Spinal cord (tissue), 10 donors: Measurements from ENCODE around the gene CA12. TPM values are rescaled to one million over a fixed set of nuclear protein-coding genes. Genes with fewer than 3 reads are reported as not detected.

ENCODE experiments used
- DNase-seq, 6 donors: peaks; one replicate each; pipeline versions ENCODE4 v3.0.0 to v3.0.0-alpha.2; 2013 to 2015; ENCODE audit warnings: low spot score in 6 of 6, low read depth in 4 of 6
- H3K27ac ChIP-seq: one replicate; pipeline ENCODE4 v1.5.1; 2013; ENCODE audit warnings: low read depth, low read length, control low read depth
- H3K27me3 ChIP-seq: one replicate; pipeline ENCODE4 v1.6.1; 2013; ENCODE audit warnings: low read length; ENCODE audit not compliant: control insufficient read depth, insufficient read depth
- H3K36me3 ChIP-seq: one replicate; pipeline ENCODE4 v1.6.1; 2013; ENCODE audit warnings: low read length; ENCODE audit not compliant: control insufficient read depth, insufficient read depth
- H3K4me1 ChIP-seq: one replicate; pipeline ENCODE4 v1.6.1; 2013; ENCODE audit warnings: low read length; ENCODE audit not compliant: control insufficient read depth, insufficient read depth
- H3K4me3 ChIP-seq: one replicate; pipeline ENCODE4 v1.5.1; 2013; ENCODE audit warnings: low read depth, low read length, control low read depth
- H3K9me3 ChIP-seq: one replicate; pipeline ENCODE4 v1.6.1; 2013; ENCODE audit warnings: low read length; ENCODE audit not compliant: control insufficient read depth, insufficient read depth
- WGBS: methylation state at CpG from one replicate; pipeline ENCODE4 v1.1.5; 2013; ENCODE audit warnings: missing lambda C conversion rate; ENCODE audit not compliant: insufficient coverage; 5-methylcytosine and 5-hydroxymethylcytosine counted together
- polyA plus RNA-seq, 2 donors: library from polyadenylated mRNA; unstranded; fragments of 120-200 nt; gene quantifications; one replicate each; pipeline ENCODE4 v1.2.1, GENCODE V29; 2013; ENCODE audit not compliant: insufficient read length in 2 of 2
- total RNA-seq, 2 donors: library from RNA; depleted of rRNA in 1 of 2; stranded (reverse); fragments of 120-200 nt in 1 of 2; fragments of >200 nt in 1 of 2; gene quantifications; one replicate each; pipeline versions ENCODE4 v1.2.3 to v1.2.4, GENCODE V29; 2013 to 2014
- donor health status: healthy.

Gene CA12
- total and polyA plus RNA-seq, 4 donors: 7.5 to 25.1 (median 10.1) TPM

- Histone ChIP-seq H3K4me1 (peaks cover 9% of the 10 kb centered on the region), H3K27me3 (no peaks in the 10 kb centered on the region), H3K9me3 (no peaks in the 10 kb centered on the region), H3K36me3 (no peaks in the 10 kb centered on the region), H3K27ac (no peak overlapping the region), H3K4me3 (no peak overlapping the region)
- 96% methylated on average over 5 of the region's 11 CpGs for WGBS
- DNase-seq: no peak
Measured at GRCh38 chr15:63403254-63403945, 21.8 kb upstream of the CA12 start.

DNA sequence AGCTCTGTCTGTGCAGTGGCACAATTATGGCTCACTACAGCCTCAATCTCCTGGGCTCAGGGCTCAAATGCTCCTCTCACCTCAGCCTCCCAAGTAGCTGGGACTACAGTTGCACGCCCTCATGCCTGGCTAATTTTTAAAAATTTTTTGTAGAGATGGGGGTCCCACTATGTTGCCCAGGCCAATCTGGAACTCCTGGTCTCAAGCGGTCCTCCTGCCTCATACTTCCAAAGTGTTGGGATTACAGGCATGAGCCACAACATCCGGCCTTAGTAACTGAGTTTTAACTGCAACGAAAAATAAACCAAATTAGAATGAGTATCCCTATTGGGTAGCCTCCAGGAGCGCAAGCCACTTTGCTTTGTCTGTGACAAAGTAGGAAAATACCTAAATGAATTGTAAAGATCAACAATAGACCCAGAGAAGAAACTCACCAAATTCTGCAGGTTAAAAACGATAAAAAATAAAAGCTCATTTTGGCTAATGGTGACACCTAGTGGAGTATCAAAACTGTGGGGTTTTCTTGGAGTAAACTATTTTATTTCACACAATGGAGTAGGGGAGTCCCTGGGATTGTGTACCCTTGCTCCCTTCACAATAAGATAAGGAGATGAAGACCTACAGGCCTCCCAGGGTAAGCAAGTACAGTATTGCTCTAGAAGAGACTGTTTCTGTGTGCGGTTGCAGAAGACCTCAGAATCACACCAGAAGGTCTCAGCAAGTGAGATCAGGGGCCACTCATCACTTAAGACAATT lies 21.0 kb upstream of the CA12 start:
- Histone ChIP-seq H3K9me3 (no peaks in the 10 kb centered on the region), H3K4me1 (peaks cover 9% of the 10 kb centered on the region), H3K27ac (no peak overlapping the region), H3K36me3 (no peaks in the 10 kb centered on the region), H3K4me3 (no peak overlapping the region), H3K27me3 (no peaks in the 10 kb centered on the region)
- DNase-seq: peak in 2 of 6 donors; percentile 77 to 82
- WGBS: 83% methylated on average over 4 of the region's 7 CpGs

DNA sequence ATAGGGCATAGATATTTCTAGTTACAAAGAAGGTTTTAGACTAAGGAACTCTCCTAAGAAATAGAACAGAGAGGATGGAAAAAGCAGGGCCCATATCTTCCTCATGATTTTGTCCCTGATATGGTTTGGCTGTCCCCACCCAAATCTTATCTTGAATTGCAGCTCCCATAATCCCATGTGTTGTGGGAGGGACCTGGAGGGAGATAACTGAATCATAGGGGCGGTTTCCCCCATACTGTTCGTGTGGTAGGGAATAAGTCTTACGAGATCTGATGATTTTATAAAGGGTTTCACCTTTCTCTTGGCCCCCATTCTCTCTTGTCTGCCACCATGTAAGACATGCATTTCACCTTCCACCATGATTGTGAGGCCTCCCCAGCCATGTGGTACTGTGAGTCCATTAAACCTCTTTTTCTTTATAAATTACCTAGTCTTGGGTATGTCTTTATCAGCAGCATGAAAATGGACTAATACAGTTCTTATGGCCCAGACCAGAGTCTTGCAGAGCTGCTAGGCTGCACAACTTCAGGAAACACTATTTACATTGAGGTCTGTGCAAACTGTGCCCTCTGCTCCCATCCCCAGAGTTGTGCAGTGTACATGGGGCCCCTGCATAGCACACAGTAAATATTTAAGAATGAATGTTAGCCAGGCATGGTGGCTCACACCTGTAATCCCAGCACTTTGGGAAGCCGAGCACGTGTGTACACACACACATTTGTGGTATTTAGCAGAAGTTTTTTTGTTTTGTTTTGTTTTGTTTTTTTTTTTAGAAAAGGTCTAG lies 20.3 kb upstream of the CA12 start:
- Histone ChIP-seq H3K9me3 (no peaks in the 10 kb centered on the region), H3K27ac (no peak overlapping the region), H3K36me3 (no peaks in the 10 kb centered on the region), H3K4me3 (no peak overlapping the region), H3K4me1 (peaks cover 9% of the 10 kb centered on the region), H3K27me3 (no peaks in the 10 kb centered on the region)
- no CpG with 5 or more reads among the region's 5 CpGs for WGBS
- DNase-seq: no peak

DNA sequence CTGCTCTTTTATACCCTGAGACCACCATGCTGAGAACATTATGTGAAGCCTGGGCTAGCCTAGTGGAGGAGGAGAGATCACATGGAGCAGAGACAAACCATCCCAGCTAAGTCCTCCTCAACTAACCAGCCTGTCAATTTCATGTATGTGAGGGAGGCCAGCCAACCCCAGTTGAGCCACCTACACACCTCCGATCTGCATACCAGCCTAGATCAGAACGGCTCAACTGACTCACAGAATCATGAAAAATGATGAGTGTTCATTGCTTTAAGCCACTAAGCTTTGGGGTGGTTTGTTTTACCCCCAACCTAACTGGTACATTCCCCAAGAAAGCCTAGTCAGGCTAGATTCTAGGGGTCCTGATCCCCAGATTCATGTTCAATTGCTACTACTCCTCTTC lies 19.4 kb upstream of the CA12 start:
- Histone ChIP-seq H3K27me3 (no peaks in the 10 kb centered on the region), H3K27ac (no peak overlapping the region), H3K4me1 (peaks cover 6% of the 10 kb centered on the region), H3K9me3 (no peaks in the 10 kb centered on the region), H3K4me3 (no peak overlapping the region), H3K36me3 (no peaks in the 10 kb centered on the region)
- 100% methylated on average over 1 of the region's 2 CpGs for WGBS
- no peak for DNase-seq

DNA sequence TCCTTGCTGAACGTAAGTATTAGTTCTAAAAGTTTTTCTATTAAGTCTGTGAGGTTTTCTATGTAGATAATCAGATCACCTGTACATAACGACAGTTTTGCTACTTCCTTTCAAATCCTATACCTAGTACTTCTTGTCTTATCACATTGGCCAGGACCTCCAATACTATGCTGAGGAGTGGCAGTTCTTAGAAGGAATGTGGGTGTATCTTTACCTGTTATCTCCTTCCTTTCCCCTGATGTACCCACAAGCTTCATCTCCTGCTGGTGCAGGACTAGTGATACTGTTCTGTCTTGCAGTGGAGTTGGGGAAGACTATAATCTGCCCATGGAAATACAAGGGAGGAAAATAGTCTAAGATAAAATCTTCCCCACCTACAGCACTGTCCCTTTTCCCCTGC lies 16.8 kb upstream of the CA12 start:
- no CpG with 5 or more reads among the region's 2 CpGs for WGBS
- H3K27ac ChIP-seq: no peak overlapping the region

DNA sequence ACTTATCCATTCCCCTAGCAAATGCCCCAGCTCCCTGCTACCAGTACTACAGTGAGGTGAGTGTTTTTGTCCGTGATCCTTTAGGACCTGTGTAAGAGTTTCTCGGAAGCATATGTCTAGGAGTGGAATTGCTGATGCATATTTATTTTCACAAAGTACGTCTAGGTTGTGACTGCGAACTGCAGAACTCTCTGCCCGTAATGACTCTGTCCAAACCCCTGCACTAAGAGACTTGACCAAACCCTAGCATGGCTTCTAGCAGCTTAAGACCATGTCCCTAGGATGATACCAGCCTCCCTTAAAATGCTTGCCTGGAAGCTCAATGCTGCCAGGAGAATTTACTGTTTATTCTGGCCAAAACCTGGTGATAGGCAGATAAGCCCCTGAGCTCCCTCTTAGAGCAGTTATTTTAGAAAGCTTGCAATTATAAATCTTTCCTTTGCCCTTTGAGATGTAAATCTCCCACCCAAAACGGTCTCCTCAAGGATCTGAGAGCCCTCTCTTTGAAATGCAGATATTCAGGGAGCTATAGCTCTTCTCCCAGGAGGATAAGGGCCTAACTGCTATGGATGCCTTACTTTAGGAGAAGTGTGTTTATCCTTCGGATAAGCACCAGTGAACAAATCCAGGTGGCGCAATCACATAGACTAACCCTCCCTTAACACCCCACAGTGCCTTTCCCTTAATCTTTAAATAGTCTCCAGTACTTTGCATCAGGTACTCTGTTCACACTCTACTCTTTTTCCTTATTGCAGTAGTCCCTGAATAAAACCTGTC lies 14.7 kb upstream of the CA12 start:
- Histone ChIP-seq H3K36me3 (no peaks in the 10 kb centered on the region), H3K27me3 (no peaks in the 10 kb centered on the region), H3K4me1 (no peaks in the 10 kb centered on the region), H3K27ac (no peak overlapping the region), H3K4me3 (no peak overlapping the region), H3K9me3 (no peaks in the 10 kb centered on the region)
- no peak for DNase-seq
- 92% methylated on average over 3 of the region's 8 CpGs for whole genome bisulfite sequencing

More for the DNA sequence above, 16.8 kb upstream of the CA12 start:
- no peak overlapping the region for H3K4me3 ChIP-seq
- H3K27me3 ChIP-seq: no peaks in the 10 kb centered on the region
- no peaks in the 10 kb centered on the region for H3K9me3 ChIP-seq
- no peaks in the 10 kb centered on the region for H3K4me1 ChIP-seq
- H3K36me3 ChIP-seq: no peaks in the 10 kb centered on the region
- no peak for DNase-seq

- Histone ChIP-seq H3K27ac (no peak overlapping the region), H3K36me3 (no peaks in the 10 kb centered on the region), H3K4me3 (no peak overlapping the region), H3K4me1 (no peaks in the 10 kb centered on the region), H3K9me3 (no peaks in the 10 kb centered on the region), H3K27me3 (no peaks in the 10 kb centered on the region)
- WGBS: 83% methylated on average over 2 of the region's 4 CpGs
- DNase-seq: no peak
Measured at GRCh38 chr15:63395730-63396151, 14.1 kb upstream of the CA12 start.

DNA sequence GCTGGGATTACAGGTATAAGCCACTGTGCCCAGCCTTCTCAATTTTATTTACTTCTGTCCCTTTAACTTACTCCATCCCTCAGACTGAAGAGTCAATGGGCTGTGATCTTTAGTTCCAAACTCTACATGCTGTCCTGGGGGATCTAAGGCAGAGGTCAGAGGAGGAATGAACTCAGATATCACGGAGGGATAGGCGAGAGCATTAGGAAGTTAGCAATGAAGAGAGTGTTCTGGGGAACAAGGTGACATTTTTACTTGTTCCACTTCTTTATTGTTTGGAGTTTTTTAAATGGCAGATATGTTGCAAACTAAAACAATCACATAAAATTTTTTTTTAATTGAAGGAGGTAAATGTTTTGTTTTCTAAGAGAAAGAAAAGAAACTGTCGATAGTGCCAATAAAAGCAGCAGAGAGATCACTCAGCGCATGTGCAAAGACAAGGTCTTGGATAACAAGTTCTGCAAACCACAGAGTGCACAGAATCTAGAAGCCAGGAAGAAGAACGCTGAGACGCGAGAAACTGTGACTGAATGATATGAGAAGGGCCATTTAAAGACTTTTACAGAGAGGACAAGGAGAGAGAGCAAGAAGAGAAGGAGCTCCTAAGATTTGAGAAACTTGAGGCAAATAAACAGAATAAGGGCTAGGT lies 10.8 kb upstream of the CA12 start:
- no peak for DNase-seq
- 70% methylated on average over 5 of the region's 7 CpGs for WGBS
- H3K4me1 ChIP-seq: peaks cover 4% of the 10 kb centered on the region
- H3K36me3 ChIP-seq: no peaks in the 10 kb centered on the region
- H3K27me3 ChIP-seq: no peaks in the 10 kb centered on the region
- no peak overlapping the region for H3K27ac ChIP-seq
- H3K4me3 ChIP-seq: no peak overlapping the region
- no peaks in the 10 kb centered on the region for H3K9me3 ChIP-seq
